HEK293T (cell line): ENCODE measurements around the gene PRSS53.

Source experiments
- LEF1 ChIP-seq: fragments of 450-650 bp; IDR thresholded peaks from 2 replicates; pipeline ENCODE4 v1.6.1; 2017; ENCODE audit warnings: mild to moderate bottlenecking, borderline replicate concordance
- SUZ12 ChIP-seq: fragments of 450-650 bp; IDR thresholded peaks from 2 replicates; pipeline ENCODE4 v1.6.1; 2016; ENCODE audit warnings: mild to moderate bottlenecking

DNA sequence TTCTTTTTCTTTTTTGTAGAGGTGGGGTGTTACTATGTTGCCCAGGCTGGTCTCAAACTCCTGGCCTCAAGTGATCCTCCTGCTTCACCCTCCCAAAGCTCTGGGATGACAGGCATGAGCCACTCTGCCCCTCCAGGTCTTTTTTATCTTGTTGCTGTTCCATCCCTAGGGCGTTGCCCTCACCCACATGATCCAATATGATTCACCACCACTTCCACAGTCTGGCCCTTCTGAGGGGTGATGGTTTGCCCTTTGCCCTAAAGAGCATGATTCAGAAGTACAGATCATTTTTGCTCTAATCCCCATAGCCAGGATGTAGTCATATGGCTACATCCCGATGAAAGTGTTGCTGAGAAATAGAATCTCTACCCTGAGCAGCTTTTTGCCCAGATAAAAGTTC, 36.6 kb downstream of the PRSS53 start:
- no peak for TF ChIP-seq SUZ12
- no peak for TF ChIP-seq LEF1
